OCI-LY1 (cell line): ENCODE results near the gene ATG4D.

Experiments used
- CTCF ChIP-seq: fragments of 200-600 bp; sonication (generic), shearing (Covaris generic); IDR thresholded peaks from 2 replicates; pipeline ENCODE4 v1.5.1; 2017; ENCODE audit warnings: mild to moderate bottlenecking, antibody characterized with exemption, low read length, moderate library complexity, mixed read lengths
- EZH2 ChIP-seq: fragments of 200-600 bp; sonication (generic), shearing (Covaris generic); IDR thresholded peaks from 2 replicates; pipeline ENCODE4 v1.8.0; 2017; ENCODE audit warnings: borderline replicate concordance, mixed run types, mild to moderate bottlenecking, antibody characterized with exemption, low read length, moderate library complexity, mixed read lengths

- no peak for TF ChIP-seq CTCF
- TF ChIP-seq EZH2 = no peak
Observed at GRCh38 chr19:10554760-10555609, 11.3 kb downstream of the ATG4D start.
